HepG2 (cell line): ENCODE results near the gene CEP97. TPM values are rescaled to one million over a fixed set of nuclear protein-coding genes. Genes with fewer than 3 reads are reported as not detected.
A peak's percentile ranks its signal among the peaks of the same experiment; 100 is the strongest.

ENCODE experiments used
- ATAC-seq: fragments of 200-7000 bp; cut with Tn5 transposase; 3 replicates; pipeline ENCODE4 v1.9.1; 2020; ENCODE audit warnings: mild to moderate bottlenecking, moderate library complexity
- BruUV-seq: library from RNA; stranded (reverse); fragments of 400-500 nt; replicated peaks from 2 replicates; lab custom pipeline; 2021; lab: Mats Ljungman, UMichigan
- CTCF ChIA-PET: fragments of 300-600 bp; formaldehyde crosslinking; extraction: SDS; loops from one replicate; lab custom pipeline; 2021; ENCODE audit warnings: low total read pairs, inconsistent platforms, low intra/inter-chr PET ratio; lab: Yijun Ruan, JAX
- POLR2A ChIA-PET: fragments of 350-600 bp; sonication (Branson Sonifier 250); formaldehyde crosslinking; loops from one replicate; lab custom pipeline; 2020; ENCODE audit warnings: antibody characterized with exemption, inconsistent platforms; lab: Yijun Ruan, JAX
- DNase-seq: peaks from one replicate; pipeline ENCODE4 v3.0.0-alpha.2; 2015; ENCODE audit warnings: low spot score
- FAIRE-seq: peaks from 3 replicates; lab custom pipeline; 2011; peaks lifted over from hg19 to GRCh38; lab: Jason Lieb, UNC
- H2AFZ ChIP-seq: one replicate; pipeline ENCODE4 v1.6.1; 2011; ENCODE audit warnings: low read length, inconsistent platforms
- H3K27ac ChIP-seq: fragments of 300-600 bp; 3 replicates; pipeline ENCODE4 v1.8.0; 2011; ENCODE audit warnings: mixed run types, mild to moderate bottlenecking, mixed read lengths, low read length, inconsistent platforms; ENCODE audit not compliant: insufficient read depth; ENCODE audit errors: extremely low read length
- H3K27me3 ChIP-seq, 2 experiments: fragments of 200-600 bp in 1 of 2; 2 replicates in 1 of 2; 3 replicates in 1 of 2; pipeline versions ENCODE4 v1.6.0 to v1.8.0; 2011; ENCODE audit warnings: low read length in 2 of 2, mild to moderate bottlenecking in 2 of 2, moderate library complexity in 2 of 2, inconsistent platforms in 1 of 2; ENCODE audit not compliant: insufficient read depth in 2 of 2, control insufficient read depth in 1 of 2
- H3K36me3 ChIP-seq, 2 experiments: fragments of 200-600 bp in 1 of 2; replicated peaks in 1 of 2; 2 replicates in 1 of 2; 3 replicates in 1 of 2; pipeline versions ENCODE4 v1.5.1 to v1.8.0; 2011; ENCODE audit warnings: low read length in 2 of 2, inconsistent platforms in 1 of 2; ENCODE audit not compliant: insufficient read depth in 2 of 2, control insufficient read depth in 1 of 2
- H3K4me1 ChIP-seq: 2 replicates; pipeline ENCODE4 v1.5.1; 2012; ENCODE audit warnings: low read length, inconsistent platforms; ENCODE audit not compliant: insufficient read depth
- H3K4me2 ChIP-seq: 2 replicates; pipeline ENCODE4 v1.6.0; 2011; ENCODE audit warnings: low read depth, low read length, inconsistent platforms
- H3K4me3 ChIP-seq, 3 experiments: fragments of 200-600 bp in 1 of 3; sonication (generic), shearing (Covaris generic) in 1 of 3; replicated peaks in 1 of 3; 2 replicates each; pipeline ENCODE4 v1.5.1; 2011 to 2016; ENCODE audit warnings: low read length in 3 of 3, inconsistent platforms in 2 of 3, low read depth in 2 of 3, mild to moderate bottlenecking in 2 of 3, control low read depth in 1 of 3, mixed read lengths in 1 of 3; ENCODE audit not compliant: insufficient read depth in 1 of 3
- H3K79me2 ChIP-seq: one replicate; pipeline ENCODE4 v1.6.1; 2011; ENCODE audit warnings: low read length, inconsistent platforms; ENCODE audit not compliant: insufficient read depth
- H3K9ac ChIP-seq: 2 replicates; pipeline ENCODE4 v1.6.0; 2011; ENCODE audit warnings: mild to moderate bottlenecking, low read depth, low read length, inconsistent platforms; ENCODE audit not compliant: insufficient read depth
- H3K9me3 ChIP-seq: 2 replicates; pipeline ENCODE4 v1.5.1; 2012; ENCODE audit warnings: mild to moderate bottlenecking, low read length
- H4K20me1 ChIP-seq: 2 replicates; pipeline ENCODE4 v1.6.0; 2011; ENCODE audit warnings: inconsistent platforms, mild to moderate bottlenecking, low read length, moderate library complexity; ENCODE audit not compliant: insufficient read depth
- CBX1 ChIP-seq: IDR thresholded peaks from one replicate; pipeline ENCODE4 v1.6.1; 2016; ENCODE audit warnings: antibody characterized with exemption, low read depth
- HNRNPL ChIP-seq: fragments of 200-400 bp; formaldehyde crosslinking; IDR thresholded peaks from 2 replicates; pipeline ENCODE4 v1.6.1; 2017; ENCODE audit warnings: mild to moderate bottlenecking, low read depth, low read length
- MEIS2 ChIP-seq: sonication (generic); formaldehyde crosslinking; IDR thresholded peaks from 2 replicates; pipeline ENCODE4 v1.9.0; 2021; ENCODE audit warnings: mild to moderate bottlenecking, missing genetic modification reagents
- RAD21 ChIP-seq: fragments of 450-650 bp; formaldehyde crosslinking; IDR thresholded peaks from 2 replicates; pipeline ENCODE4 v1.5.0; 2020; ENCODE audit warnings: mild to moderate bottlenecking
- RBAK ChIP-seq: sonication (generic); formaldehyde crosslinking; IDR thresholded peaks from 2 replicates; pipeline ENCODE4 v1.5.1; 2020; ENCODE audit warnings: mild to moderate bottlenecking, missing genetic modification reagents
- SMC3 ChIP-seq: IDR thresholded peaks from 2 replicates; pipeline ENCODE4 v1.6.1; 2011; ENCODE audit warnings: low read length, improper control_type of control experiment
- STAG1 ChIP-seq: sonication (generic); formaldehyde crosslinking; IDR thresholded peaks from 2 replicates; pipeline ENCODE4 v1.4.0; 2020; ENCODE audit warnings: missing genetic modification reagents
- ZNF33A ChIP-seq: sonication (generic); formaldehyde crosslinking; IDR thresholded peaks from 2 replicates; pipeline ENCODE4 v1.5.1; 2020; ENCODE audit warnings: missing genetic modification reagents, mild to moderate bottlenecking, moderate library complexity, borderline replicate concordance
- ZNF589 ChIP-seq: sonication (generic); formaldehyde crosslinking; conservative IDR thresholded peaks from 2 replicates; pipeline ENCODE4 v1.8.0; 2022; ENCODE audit warnings: mild to moderate bottlenecking, moderate library complexity, missing genetic modification reagents
- WGBS: methylation state at CpG from one replicate; pipeline ENCODE4 v1.1.6; 2017; ENCODE audit warnings: low lambda C conversion rate; 5-methylcytosine and 5-hydroxymethylcytosine counted together
- in situ Hi-C: cut with HindIII; loops from 2 replicates; pipeline ENCODE4 v1.10.0; 2017; ENCODE audit warnings: low pct_unique_long_range_greater_than_20kb; ENCODE audit not compliant: extremely low pct_ligation_motif_present
- intact Hi-C: fragments of 100-400 bp; cut with micrococcal nuclease; formaldehyde crosslinking; loops from one replicate; pipeline ENCODE4 v1.10.0; 2022; ENCODE audit not compliant: unreplicated experiment
- polyA plus RNA-seq, 8 experiments: library from polyadenylated mRNA; depleted of rRNA in 3 of 8; stranded (reverse) in 7 of 8; unstranded in 1 of 8; fragments of >200 nt; fragmentation: Illumina TruSeq in 4 of 8; extraction: Trizol in 4 of 8; gene quantifications; 2 replicates each; pipeline versions ENCODE4 v1.2.1 to v1.2.3, GENCODE V29; 2011 to 2016; ENCODE audit warnings: low read depth in 4 of 8, missing spikeins in 1 of 8, mixed read lengths in 1 of 8; ENCODE audit not compliant: insufficient read depth in 1 of 8
- total RNA-seq, 5 experiments: library from RNA; depleted of rRNA; stranded (reverse); fragments of >200 nt; fragmentation: Illumina TruSeq; extraction: Trizol; gene quantifications; 2 replicates each; pipeline ENCODE4 v1.2.3, GENCODE V29; 2016; ENCODE audit warnings: low read depth in 1 of 5
- TF ChIP-seq, protein P1 (sequence below): sonication (generic); formaldehyde crosslinking; IDR thresholded peaks from 2 replicates; pipeline ENCODE4 v1.4.0; 2020; ENCODE audit warnings: missing genetic modification reagents
- TF ChIP-seq, protein P2 (sequence below): sonication (generic); formaldehyde crosslinking; IDR thresholded peaks from 2 replicates; pipeline ENCODE4 v1.5.0; 2020; ENCODE audit warnings: mild to moderate bottlenecking, missing genetic modification reagents, moderate library complexity

Gene CEP97
- total and polyA plus RNA-seq, 2 of the 13 experiments (the other 11 are each of a cell fraction or from before 2014, with no cell fraction given) = 0.99 to 6.5 TPM

DNA sequence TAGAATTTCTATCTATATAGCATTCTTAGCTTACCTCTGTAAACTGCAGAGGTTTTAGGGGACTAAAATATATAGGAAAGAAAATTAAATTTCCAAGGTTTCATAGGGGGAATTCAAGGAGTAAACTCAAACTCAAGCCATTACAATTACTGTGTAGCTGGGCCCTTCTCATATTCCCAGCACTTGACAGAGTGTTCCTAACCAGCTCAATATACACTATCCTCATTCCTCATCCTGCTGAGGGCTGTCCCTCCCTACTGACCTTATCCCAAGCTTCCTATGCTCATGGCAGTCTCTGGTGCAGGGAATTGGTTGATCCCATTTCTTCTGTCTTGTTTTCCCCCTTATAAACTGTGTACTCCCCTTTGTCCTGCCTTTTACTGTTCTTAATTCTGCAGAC is 88.5 kb downstream of the CEP97 start:
- BruUV-seq = no TSS peak
- ChIA-PET POLR2A (interaction anchor here (1.9 kb wide), 1 partner anchor 36 kb away, joined by 6 read pairs; the partner anchor contains the start of gene NFKBIZ), CTCF (interaction anchor here (3.2 kb wide), 1 partner anchor 411 kb away, joined by 24 read pairs; no protein-coding TSS in a partner anchor)
- Histone ChIP-seq H3K9me3 (no peaks in the 10 kb centered on the region), H2AFZ (no peak overlapping the region), H3K4me2 (no peak overlapping the region), H3K9ac (no peak overlapping the region), H3K4me3 (no peak overlapping the region), H3K79me2 (no peaks in the 10 kb centered on the region), H3K27ac (no peak overlapping the region), H4K20me1 (no peaks in the 10 kb centered on the region), H3K27me3 (no peaks in the 10 kb centered on the region), H3K36me3 (no peaks in the 10 kb centered on the region), H3K4me1 (peaks cover 26% of the 10 kb centered on the region)
- ATAC-seq (no peak), FAIRE-seq (no peak), DNase-seq (no peak)
- in situ Hi-C loops (no loop called here), intact Hi-C loops (loop anchor here (1.0 to 5.0 kb wide), 3 partner anchors 34 to 412 kb away; partner anchors contain the start of gene NFKBIZ)
- TF ChIP-seq HNRNPL = no peak
- TF ChIP-seq MEIS2 (CRISPR knock-in tag) = no peak
- no peak for TF ChIP-seq ZNF33A (CRISPR knock-in tag)
- TF ChIP-seq, protein P1, sequence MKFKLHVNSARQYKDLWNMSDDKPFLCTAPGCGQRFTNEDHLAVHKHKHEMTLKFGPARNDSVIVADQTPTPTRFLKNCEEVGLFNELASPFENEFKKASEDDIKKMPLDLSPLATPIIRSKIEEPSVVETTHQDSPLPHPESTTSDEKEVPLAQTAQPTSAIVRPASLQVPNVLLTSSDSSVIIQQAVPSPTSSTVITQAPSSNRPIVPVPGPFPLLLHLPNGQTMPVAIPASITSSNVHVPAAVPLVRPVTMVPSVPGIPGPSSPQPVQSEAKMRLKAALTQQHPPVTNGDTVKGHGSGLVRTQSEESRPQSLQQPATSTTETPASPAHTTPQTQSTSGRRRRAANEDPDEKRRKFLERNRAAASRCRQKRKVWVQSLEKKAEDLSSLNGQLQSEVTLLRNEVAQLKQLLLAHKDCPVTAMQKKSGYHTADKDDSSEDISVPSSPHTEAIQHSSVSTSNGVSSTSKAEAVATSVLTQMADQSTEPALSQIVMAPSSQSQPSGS = no peak
- TF ChIP-seq RBAK (CRISPR knock-in tag) = no peak
- TF ChIP-seq CBX1 = no peak

DNA sequence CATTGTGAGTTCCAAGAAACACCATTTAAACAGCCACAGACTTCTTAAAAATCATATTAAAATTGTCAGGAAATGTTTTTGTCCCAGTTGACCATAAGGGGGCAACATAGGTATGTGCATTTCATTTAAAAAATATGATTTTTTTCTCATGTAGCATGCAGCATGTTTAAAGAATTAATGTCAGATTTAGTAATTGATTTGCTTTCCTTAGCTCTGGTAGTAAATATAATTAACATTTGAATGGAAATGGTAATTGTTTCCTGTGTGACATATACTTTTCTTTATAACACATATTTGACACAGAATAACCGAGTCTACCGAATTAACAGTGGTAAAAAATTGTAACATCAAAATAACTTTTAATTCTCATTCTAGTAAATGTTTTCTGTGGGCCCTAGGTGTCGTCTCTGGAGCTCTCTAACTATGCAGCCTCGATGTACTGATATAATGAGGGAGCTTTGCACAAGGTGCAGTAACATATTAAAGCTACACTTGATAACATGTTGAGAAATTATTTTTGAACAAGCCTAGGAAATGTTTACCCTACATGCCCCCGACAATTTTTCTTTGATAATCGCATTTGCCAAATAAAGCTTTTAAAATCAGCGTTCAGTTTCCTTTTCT is 89.5 kb downstream of the CEP97 start:
- in situ Hi-C loops = no loop called here
- Histone ChIP-seq H3K9ac (no peak overlapping the region), H3K4me3 (no peak overlapping the region), H3K4me1 (peaks cover 25% of the 10 kb centered on the region), H2AFZ (no peak overlapping the region), H3K27me3 (no peaks in the 10 kb centered on the region), H3K4me2 (no peak overlapping the region), H3K79me2 (no peaks in the 10 kb centered on the region), H3K36me3 (no peaks in the 10 kb centered on the region), H4K20me1 (no peaks in the 10 kb centered on the region), H3K27ac (no peak overlapping the region), H3K9me3 (no peaks in the 10 kb centered on the region)
- TF ChIP-seq ZNF589 (CRISPR knock-in tag) = no peak
- peak; percentile 82 for TF ChIP-seq STAG1
- TF ChIP-seq SMC3 = peak; percentile 57
- TF ChIP-seq, protein P2, sequence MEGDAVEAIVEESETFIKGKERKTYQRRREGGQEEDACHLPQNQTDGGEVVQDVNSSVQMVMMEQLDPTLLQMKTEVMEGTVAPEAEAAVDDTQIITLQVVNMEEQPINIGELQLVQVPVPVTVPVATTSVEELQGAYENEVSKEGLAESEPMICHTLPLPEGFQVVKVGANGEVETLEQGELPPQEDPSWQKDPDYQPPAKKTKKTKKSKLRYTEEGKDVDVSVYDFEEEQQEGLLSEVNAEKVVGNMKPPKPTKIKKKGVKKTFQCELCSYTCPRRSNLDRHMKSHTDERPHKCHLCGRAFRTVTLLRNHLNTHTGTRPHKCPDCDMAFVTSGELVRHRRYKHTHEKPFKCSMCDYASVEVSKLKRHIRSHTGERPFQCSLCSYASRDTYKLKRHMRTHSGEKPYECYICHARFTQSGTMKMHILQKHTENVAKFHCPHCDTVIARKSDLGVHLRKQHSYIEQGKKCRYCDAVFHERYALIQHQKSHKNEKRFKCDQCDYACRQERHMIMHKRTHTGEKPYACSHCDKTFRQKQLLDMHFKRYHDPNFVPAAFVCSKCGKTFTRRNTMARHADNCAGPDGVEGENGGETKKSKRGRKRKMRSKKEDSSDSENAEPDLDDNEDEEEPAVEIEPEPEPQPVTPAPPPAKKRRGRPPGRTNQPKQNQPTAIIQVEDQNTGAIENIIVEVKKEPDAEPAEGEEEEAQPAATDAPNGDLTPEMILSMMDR (CRISPR knock-in tag) = peak; percentile 59
- peak; percentile 41; the same call in 1 of the 2 replicates for TF ChIP-seq RAD21 (CRISPR knock-in tag)
- FAIRE-seq = no peak
- ChIA-PET CTCF (interaction anchor here (1.1 to 3.2 kb wide), 2 partner anchors 410 to 415 kb away, joined by 4 to 24 read pairs; no protein-coding TSS in a partner anchor), POLR2A (interaction anchor here (0.8 to 1.5 kb wide), 3 partner anchors 35 to 50 kb away, joined by 3 to 6 read pairs (median 4); partner anchors contain the start of gene NFKBIZ)
- BruUV-seq = no TSS peak
- peak; percentile 22 for DNase-seq
- no peak for ATAC-seq
- WGBS = 66% methylated on average over 7 of the region's 7 CpGs
- intact Hi-C loops = loop anchor here (1.0 to 5.0 kb wide), 3 partner anchors 33 to 411 kb away; partner anchors contain the start of gene NFKBIZ
